Prostate gland (tissue), 2 donors: ENCODE data around the gene NYAP2.

Experiments
- POLR2A ChIP-seq: fragments of 450-650 bp; IDR thresholded peaks from one replicate; pipeline ENCODE4 v1.6.1; 2016; ENCODE audit warnings: antibody characterized with exemption, mild to moderate bottlenecking
- POLR2AphosphoS5 ChIP-seq: sonication (generic); formaldehyde crosslinking; IDR thresholded peaks from one replicate; pipeline ENCODE4 v1.6.1; 2017; ENCODE audit warnings: antibody characterized with exemption
- TF ChIP-seq, protein P1 (sequence below), 4 experiments: fragments of 200-600 bp in 2 of 4; fragments of 450-650 bp in 2 of 4; sonication (generic) in 2 of 4; IDR thresholded peaks; 1 replicate in 3 of 4; 2 replicates in 1 of 4; pipeline ENCODE4 v1.5.1; 2016 to 2019; ENCODE audit warnings: antibody characterized with exemption in 4 of 4, mild to moderate bottlenecking in 2 of 4, moderate library complexity in 2 of 4

DNA sequence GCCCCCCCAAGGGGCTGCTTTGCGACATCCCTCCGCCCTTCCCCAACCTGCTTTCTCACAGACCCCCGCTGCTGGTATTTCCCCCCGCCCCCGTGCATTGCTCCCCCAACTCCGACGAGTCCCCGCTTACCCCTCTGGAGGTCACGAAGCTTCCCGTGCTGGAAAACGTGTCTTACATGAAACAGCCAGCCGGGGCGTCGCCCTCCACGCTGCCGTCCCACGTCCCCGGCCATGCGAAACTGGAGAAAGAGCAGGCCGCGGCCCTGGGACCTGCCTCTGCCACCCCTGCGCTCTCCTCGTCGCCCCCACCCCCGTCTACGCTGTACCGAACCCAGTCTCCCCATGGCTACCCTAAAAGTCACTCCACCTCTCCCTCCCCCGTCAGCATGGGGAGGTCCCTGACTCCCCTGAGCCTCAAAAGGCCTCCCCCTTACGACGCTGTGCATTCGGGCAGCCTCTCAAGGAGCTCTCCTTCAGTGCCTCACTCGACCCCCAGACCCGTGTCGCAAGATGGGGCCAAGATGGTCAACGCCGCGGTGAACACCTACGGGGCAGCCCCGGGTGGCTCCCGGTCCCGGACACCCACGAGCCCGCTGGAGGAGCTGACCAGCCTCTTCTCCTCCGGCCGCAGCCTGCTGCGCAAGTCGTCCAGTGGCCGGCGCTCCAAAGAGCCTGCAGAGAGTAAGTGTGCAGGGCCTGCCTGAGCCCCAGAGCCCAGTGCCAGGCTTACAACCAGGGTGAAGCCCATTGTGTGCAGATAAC lies 183.0 kb downstream of the NYAP2 start:
- TF ChIP-seq, protein P1, sequence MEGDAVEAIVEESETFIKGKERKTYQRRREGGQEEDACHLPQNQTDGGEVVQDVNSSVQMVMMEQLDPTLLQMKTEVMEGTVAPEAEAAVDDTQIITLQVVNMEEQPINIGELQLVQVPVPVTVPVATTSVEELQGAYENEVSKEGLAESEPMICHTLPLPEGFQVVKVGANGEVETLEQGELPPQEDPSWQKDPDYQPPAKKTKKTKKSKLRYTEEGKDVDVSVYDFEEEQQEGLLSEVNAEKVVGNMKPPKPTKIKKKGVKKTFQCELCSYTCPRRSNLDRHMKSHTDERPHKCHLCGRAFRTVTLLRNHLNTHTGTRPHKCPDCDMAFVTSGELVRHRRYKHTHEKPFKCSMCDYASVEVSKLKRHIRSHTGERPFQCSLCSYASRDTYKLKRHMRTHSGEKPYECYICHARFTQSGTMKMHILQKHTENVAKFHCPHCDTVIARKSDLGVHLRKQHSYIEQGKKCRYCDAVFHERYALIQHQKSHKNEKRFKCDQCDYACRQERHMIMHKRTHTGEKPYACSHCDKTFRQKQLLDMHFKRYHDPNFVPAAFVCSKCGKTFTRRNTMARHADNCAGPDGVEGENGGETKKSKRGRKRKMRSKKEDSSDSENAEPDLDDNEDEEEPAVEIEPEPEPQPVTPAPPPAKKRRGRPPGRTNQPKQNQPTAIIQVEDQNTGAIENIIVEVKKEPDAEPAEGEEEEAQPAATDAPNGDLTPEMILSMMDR (IDR thresholded peaks at IDR 0.05), result no peak
- no peak for TF ChIP-seq POLR2AphosphoS5
- no peak for TF ChIP-seq POLR2A
